Measurements from ENCODE around the gene LECT2.

DNA sequence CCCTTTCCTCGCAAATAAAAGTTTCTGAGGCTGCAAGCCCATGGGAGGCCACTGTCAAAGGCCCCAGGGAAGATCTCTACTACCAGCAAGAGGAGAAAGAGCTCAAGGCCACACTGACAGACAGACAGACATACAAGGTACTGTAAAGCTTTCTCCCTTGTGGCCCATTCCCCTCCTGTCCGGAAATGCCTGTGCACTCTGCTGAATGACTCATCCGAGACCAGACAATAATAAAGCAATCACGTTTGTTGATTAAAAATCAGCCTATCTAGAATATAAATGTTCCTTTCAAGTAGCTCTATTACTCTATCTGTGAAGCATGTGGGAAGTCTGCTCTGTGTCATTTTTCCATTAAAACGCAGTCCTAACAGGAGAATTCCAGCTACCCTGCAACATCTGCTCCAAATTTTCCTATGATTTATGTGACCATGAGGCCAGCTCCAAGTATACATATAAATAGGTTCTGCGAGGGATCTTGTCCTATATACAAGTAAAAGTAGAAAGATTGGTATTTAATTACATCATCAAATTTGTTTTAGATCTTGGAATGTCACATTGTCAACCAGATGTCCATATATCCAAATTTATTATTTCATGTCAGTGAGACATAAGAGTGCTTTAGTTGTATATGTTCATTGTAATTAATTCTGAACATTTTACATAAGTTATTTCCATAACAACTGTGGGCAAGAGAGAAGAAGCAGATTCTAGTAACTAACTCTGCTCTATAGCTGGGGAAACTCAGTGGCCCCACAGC, 39.3 kb upstream of the LECT2 start:
- TF ChIP-seq EP300 (IDR thresholded peaks at IDR 0.05) = no peak
- TF ChIP-seq POLR2A (IDR thresholded peaks at IDR 0.05) = no peak

Data from ovary (tissue), 1 donor.